Liver (tissue), 9 donors: ENCODE measurements around the gene CD81. TPM values are rescaled to one million over a fixed set of nuclear protein-coding genes. Genes with fewer than 3 reads are reported as not detected.

Experiments used
- DNase-seq: peaks from one replicate; pipeline ENCODE4 v3.0.0-alpha.2; 2017; ENCODE audit warnings: low spot score
- H3K27ac ChIP-seq, 2 donors: one replicate each; pipeline ENCODE4 v1.7.0; 2013; ENCODE audit warnings: inconsistent platforms in 2 of 2, low read length in 2 of 2, control low read depth in 1 of 2, low read depth in 1 of 2, mild to moderate bottlenecking in 1 of 2
- H3K27me3 ChIP-seq, 4 donors: one replicate each; pipeline versions ENCODE4 v1.6.1 to v1.7.0; 2013; ENCODE audit warnings: low read length in 3 of 4, inconsistent platforms in 1 of 4, mild to moderate bottlenecking in 1 of 4, moderate library complexity in 1 of 4; ENCODE audit not compliant: control insufficient read depth in 4 of 4, insufficient read depth in 4 of 4
- H3K36me3 ChIP-seq, 4 donors: one replicate each; pipeline versions ENCODE4 v1.6.1 to v1.7.0; 2013; ENCODE audit warnings: low read length in 3 of 4, mild to moderate bottlenecking in 3 of 4, low read depth in 1 of 4, moderate library complexity in 1 of 4; ENCODE audit not compliant: control insufficient read depth in 4 of 4, insufficient read depth in 3 of 4
- H3K4me1 ChIP-seq, 4 donors: one replicate each; pipeline versions ENCODE4 v1.6.1 to v1.7.0; 2013; ENCODE audit warnings: low read length in 3 of 4, mild to moderate bottlenecking in 3 of 4, moderate library complexity in 1 of 4; ENCODE audit not compliant: control insufficient read depth in 4 of 4, insufficient read depth in 4 of 4
- H3K4me3 ChIP-seq, 3 donors: one replicate each; pipeline versions ENCODE4 v1.6.1 to v1.7.0; 2013; ENCODE audit warnings: low read length in 3 of 3, control low read depth in 1 of 3, low read depth in 1 of 3, mild to moderate bottlenecking in 1 of 3
- H3K9ac ChIP-seq, 2 donors: one replicate each; pipeline ENCODE4 v1.7.0; 2013; ENCODE audit warnings: low read length in 2 of 2, mild to moderate bottlenecking in 2 of 2, moderate library complexity in 2 of 2, control low read depth in 1 of 2, low read depth in 1 of 2
- H3K9me3 ChIP-seq, 4 donors: one replicate each; pipeline versions ENCODE4 v1.6.1 to v1.7.0; 2013; ENCODE audit warnings: low read length in 3 of 4; ENCODE audit not compliant: control insufficient read depth in 4 of 4
- EGR1 ChIP-seq, 2 donors: IDR thresholded peaks; 2 replicates each; pipeline ENCODE4 v1.6.1; 2016 to 2018; ENCODE audit warnings: antibody characterized with exemption in 2 of 2, low read depth in 2 of 2
- FOXA1 ChIP-seq: IDR thresholded peaks from 2 replicates; pipeline ENCODE4 v1.6.1; 2016; ENCODE audit warnings: antibody characterized with exemption
- FOXA2 ChIP-seq: IDR thresholded peaks from 2 replicates; pipeline ENCODE4 v1.6.1; 2016; ENCODE audit warnings: antibody characterized with exemption
- GABPA ChIP-seq, 2 donors: IDR thresholded peaks in 1 of 2; conservative IDR thresholded peaks in 1 of 2; 2 replicates each; pipeline ENCODE4 v1.6.1; 2016; ENCODE audit warnings: antibody characterized with exemption in 2 of 2, mild to moderate bottlenecking in 1 of 2, moderate library complexity in 1 of 2
- HNF4A ChIP-seq, 2 donors: conservative IDR thresholded peaks; 2 replicates each; pipeline ENCODE4 v1.6.1; 2016; ENCODE audit warnings: antibody characterized with exemption in 2 of 2, mild to moderate bottlenecking in 2 of 2
- HNF4G ChIP-seq: IDR thresholded peaks from 2 replicates; pipeline ENCODE4 v1.6.1; 2016; ENCODE audit warnings: antibody characterized with exemption
- JUND ChIP-seq, 2 donors: IDR thresholded peaks; 2 replicates each; pipeline ENCODE4 v1.6.1; 2016; ENCODE audit warnings: antibody characterized with exemption in 2 of 2
- NR2F2 ChIP-seq: IDR thresholded peaks from 2 replicates; pipeline ENCODE4 v1.6.1; 2016; ENCODE audit warnings: antibody characterized with exemption
- RAD21 ChIP-seq, 2 donors: IDR thresholded peaks; 2 replicates each; pipeline ENCODE4 v1.6.1; 2016; ENCODE audit warnings: antibody characterized with exemption in 2 of 2, mild to moderate bottlenecking in 2 of 2
- RXRA ChIP-seq, 2 donors: IDR thresholded peaks; 2 replicates each; pipeline ENCODE4 v1.6.1; 2017 to 2018; ENCODE audit warnings: antibody characterized with exemption in 2 of 2, mild to moderate bottlenecking in 1 of 2
- SP1 ChIP-seq: IDR thresholded peaks from 2 replicates; pipeline ENCODE4 v1.6.1; 2018; ENCODE audit warnings: antibody characterized with exemption, mild to moderate bottlenecking
- TAF1 ChIP-seq: conservative IDR thresholded peaks from 2 replicates; pipeline ENCODE4 v1.6.1; 2016; ENCODE audit warnings: antibody characterized with exemption, mild to moderate bottlenecking
- YY1 ChIP-seq: IDR thresholded peaks from 2 replicates; pipeline ENCODE4 v1.6.1; 2016; ENCODE audit warnings: antibody characterized with exemption, mild to moderate bottlenecking
- WGBS: extraction: QIAGEN DNeasy Blood & Tissue Kit; methylation state at CpG from one replicate; pipeline ENCODE4 v1.1.7; 2013; 5-methylcytosine and 5-hydroxymethylcytosine counted together
- polyA plus RNA-seq, 2 donors: library from polyadenylated mRNA; stranded (reverse) in 1 of 2; unstranded in 1 of 2; fragments of 200-250 nt in 1 of 2; fragments of >200 nt in 1 of 2; fragmentation: Nextera tagmentation in 1 of 2; extraction: Ambion mirVana in 1 of 2; gene quantifications; one replicate each; pipeline versions ENCODE4 v1.2.1 to v1.2.3, GENCODE V29; 2013 to 2015
- total RNA-seq, 2 donors: library from RNA; depleted of rRNA; stranded (reverse); fragments of >200 nt; gene quantifications; one replicate each; pipeline ENCODE4 v1.2.3, GENCODE V29; 2014
- TF ChIP-seq, protein P1 (sequence below): IDR thresholded peaks from 2 replicates; pipeline ENCODE4 v1.6.1; 2016; ENCODE audit warnings: antibody characterized with exemption
- TF ChIP-seq, protein P2 (sequence below): IDR thresholded peaks from 2 replicates; pipeline ENCODE4 v1.6.1; 2016; ENCODE audit warnings: antibody characterized with exemption, mild to moderate bottlenecking
- TF ChIP-seq, protein P3 (sequence below): IDR thresholded peaks from 2 replicates; pipeline ENCODE4 v1.6.1; 2016; ENCODE audit warnings: antibody characterized with exemption
- TF ChIP-seq, protein P4 (sequence below): IDR thresholded peaks from 2 replicates; pipeline ENCODE4 v1.6.1; 2016; ENCODE audit warnings: antibody characterized with exemption
- TF ChIP-seq, protein P5 (sequence below): fragments of 150-350 bp; IDR thresholded peaks from 2 replicates; pipeline ENCODE4 v1.5.1; 2017; ENCODE audit warnings: improper control_type of control experiment, low read depth, low read length; ENCODE audit not compliant: missing input control
- donor health status: healthy.
- donor health status: healthy.
- donor health status: healthy.
- donor health status: healthy.
- donor health status: healthy.

Gene CD81
- total and polyA plus RNA-seq, 4 donors: 76.9 to 712 (median 164) TPM

DNA sequence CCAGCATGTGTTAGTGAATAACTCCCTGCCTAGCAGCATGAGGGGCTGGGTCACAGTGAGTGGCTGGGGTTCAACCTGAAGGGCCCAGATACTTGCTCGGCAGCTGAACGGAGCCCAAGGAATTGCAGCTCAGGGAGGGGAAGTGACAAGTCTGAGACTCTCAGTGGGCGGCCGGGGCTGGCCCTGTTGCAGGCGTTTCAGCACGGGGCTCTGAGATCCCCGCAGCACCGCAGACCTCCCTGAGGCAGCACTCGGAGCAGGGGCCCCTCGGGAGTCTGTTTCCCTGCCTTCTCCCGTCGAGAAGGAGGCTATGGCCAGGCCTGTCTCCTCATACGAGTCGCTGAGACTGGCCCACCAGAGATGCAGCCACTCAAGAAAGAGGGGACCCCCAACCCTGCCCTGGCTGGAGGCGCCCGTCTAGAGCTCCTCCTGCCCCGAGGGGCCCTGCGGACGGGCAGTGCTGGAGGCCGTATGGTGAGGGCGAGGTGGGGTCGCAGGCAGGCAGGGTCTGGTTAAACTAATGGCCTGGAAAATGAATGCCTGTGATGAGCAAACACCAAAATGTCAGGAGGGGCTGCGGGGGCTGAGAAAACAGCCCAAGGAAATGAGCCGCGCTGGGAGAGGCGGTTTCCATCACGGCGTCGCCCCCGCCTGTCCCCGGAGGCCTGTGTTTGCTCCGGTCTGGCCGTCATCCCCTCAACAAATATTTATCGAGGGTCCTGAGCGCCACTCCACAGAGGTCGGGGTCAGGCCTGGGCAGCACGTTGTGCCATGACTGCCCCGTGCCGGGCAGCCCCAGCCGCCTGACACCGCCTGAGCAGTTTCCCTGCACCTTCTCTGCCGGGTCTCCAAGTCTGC lies 32.7 kb downstream of the CD81 start:
- no peaks in the 10 kb centered on the region for H3K4me1 ChIP-seq
- no peak overlapping the region for H3K9ac ChIP-seq
- no peaks in the 10 kb centered on the region for H3K27me3 ChIP-seq
- TF ChIP-seq, protein P1, sequence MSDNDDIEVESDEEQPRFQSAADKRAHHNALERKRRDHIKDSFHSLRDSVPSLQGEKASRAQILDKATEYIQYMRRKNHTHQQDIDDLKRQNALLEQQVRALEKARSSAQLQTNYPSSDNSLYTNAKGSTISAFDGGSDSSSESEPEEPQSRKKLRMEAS: no peak
- TF ChIP-seq HNF4G (no peak), HNF4A (conservative IDR thresholded peaks at IDR 0.05) (no peak), YY1 (no peak), FOXA2 (no peak), JUND (IDR thresholded peaks at IDR 0.05) (no peak), GABPA (IDR thresholded peaks at IDR 0.05 in 1 of 2, conservative IDR thresholded peaks at IDR 0.05 in 1 of 2) (no peak), RXRA (IDR thresholded peaks at IDR 0.05) (no peak), EGR1 (IDR thresholded peaks at IDR 0.05; ENCODE audit: low read depth in 2 of 2) (no peak), FOXA1 (no peak), SP1 (no peak), NR2F2 (no peak), TAF1 (no peak), RAD21 (IDR thresholded peaks at IDR 0.05) (no peak)
- TF ChIP-seq, protein P2, sequence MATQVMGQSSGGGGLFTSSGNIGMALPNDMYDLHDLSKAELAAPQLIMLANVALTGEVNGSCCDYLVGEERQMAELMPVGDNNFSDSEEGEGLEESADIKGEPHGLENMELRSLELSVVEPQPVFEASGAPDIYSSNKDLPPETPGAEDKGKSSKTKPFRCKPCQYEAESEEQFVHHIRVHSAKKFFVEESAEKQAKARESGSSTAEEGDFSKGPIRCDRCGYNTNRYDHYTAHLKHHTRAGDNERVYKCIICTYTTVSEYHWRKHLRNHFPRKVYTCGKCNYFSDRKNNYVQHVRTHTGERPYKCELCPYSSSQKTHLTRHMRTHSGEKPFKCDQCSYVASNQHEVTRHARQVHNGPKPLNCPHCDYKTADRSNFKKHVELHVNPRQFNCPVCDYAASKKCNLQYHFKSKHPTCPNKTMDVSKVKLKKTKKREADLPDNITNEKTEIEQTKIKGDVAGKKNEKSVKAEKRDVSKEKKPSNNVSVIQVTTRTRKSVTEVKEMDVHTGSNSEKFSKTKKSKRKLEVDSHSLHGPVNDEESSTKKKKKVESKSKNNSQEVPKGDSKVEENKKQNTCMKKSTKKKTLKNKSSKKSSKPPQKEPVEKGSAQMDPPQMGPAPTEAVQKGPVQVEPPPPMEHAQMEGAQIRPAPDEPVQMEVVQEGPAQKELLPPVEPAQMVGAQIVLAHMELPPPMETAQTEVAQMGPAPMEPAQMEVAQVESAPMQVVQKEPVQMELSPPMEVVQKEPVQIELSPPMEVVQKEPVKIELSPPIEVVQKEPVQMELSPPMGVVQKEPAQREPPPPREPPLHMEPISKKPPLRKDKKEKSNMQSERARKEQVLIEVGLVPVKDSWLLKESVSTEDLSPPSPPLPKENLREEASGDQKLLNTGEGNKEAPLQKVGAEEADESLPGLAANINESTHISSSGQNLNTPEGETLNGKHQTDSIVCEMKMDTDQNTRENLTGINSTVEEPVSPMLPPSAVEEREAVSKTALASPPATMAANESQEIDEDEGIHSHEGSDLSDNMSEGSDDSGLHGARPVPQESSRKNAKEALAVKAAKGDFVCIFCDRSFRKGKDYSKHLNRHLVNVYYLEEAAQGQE: no peak
- TF ChIP-seq, protein P3, sequence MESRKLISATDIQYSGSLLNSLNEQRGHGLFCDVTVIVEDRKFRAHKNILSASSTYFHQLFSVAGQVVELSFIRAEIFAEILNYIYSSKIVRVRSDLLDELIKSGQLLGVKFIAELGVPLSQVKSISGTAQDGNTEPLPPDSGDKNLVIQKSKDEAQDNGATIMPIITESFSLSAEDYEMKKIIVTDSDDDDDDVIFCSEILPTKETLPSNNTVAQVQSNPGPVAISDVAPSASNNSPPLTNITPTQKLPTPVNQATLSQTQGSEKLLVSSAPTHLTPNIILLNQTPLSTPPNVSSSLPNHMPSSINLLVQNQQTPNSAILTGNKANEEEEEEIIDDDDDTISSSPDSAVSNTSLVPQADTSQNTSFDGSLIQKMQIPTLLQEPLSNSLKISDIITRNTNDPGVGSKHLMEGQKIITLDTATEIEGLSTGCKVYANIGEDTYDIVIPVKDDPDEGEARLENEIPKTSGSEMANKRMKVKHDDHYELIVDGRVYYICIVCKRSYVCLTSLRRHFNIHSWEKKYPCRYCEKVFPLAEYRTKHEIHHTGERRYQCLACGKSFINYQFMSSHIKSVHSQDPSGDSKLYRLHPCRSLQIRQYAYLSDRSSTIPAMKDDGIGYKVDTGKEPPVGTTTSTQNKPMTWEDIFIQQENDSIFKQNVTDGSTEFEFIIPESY: no peak
- TF ChIP-seq, protein P4, sequence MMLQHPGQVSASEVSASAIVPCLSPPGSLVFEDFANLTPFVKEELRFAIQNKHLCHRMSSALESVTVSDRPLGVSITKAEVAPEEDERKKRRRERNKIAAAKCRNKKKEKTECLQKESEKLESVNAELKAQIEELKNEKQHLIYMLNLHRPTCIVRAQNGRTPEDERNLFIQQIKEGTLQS: no peak
- TF ChIP-seq, protein P5, sequence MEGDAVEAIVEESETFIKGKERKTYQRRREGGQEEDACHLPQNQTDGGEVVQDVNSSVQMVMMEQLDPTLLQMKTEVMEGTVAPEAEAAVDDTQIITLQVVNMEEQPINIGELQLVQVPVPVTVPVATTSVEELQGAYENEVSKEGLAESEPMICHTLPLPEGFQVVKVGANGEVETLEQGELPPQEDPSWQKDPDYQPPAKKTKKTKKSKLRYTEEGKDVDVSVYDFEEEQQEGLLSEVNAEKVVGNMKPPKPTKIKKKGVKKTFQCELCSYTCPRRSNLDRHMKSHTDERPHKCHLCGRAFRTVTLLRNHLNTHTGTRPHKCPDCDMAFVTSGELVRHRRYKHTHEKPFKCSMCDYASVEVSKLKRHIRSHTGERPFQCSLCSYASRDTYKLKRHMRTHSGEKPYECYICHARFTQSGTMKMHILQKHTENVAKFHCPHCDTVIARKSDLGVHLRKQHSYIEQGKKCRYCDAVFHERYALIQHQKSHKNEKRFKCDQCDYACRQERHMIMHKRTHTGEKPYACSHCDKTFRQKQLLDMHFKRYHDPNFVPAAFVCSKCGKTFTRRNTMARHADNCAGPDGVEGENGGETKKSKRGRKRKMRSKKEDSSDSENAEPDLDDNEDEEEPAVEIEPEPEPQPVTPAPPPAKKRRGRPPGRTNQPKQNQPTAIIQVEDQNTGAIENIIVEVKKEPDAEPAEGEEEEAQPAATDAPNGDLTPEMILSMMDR: no peak
- H3K36me3 ChIP-seq: no peaks in the 10 kb centered on the region
- no peak for DNase-seq
- no peak overlapping the region for H3K27ac ChIP-seq
- 51% methylated on average over 42 of the region's 42 CpGs for WGBS
- no peaks in the 10 kb centered on the region for H3K9me3 ChIP-seq
- no peak overlapping the region for H3K4me3 ChIP-seq
